H1 (cell line): ENCODE results near the gene PTPMT1. TPM values are rescaled to one million over a fixed set of nuclear protein-coding genes. Genes with fewer than 3 reads are reported as not detected.
"Not testable (repeated sequence)": the region's sequence is repeated elsewhere in the genome, so short reads cannot be mapped to it uniquely, and the experiment has no call there.

ENCODE experiments used
- CTCF ChIA-PET: fragments of 300-600 bp; sonication (Branson Sonifier 250); formaldehyde crosslinking; loops from one replicate; lab custom pipeline; 2021; ENCODE audit not compliant: partially characterized antibody; lab: Charles Lee
- POLR2A ChIA-PET: fragments of 300-600 bp; sonication (Branson Sonifier 250); formaldehyde crosslinking; loops from one replicate; lab custom pipeline; 2021; ENCODE audit warnings: inconsistent platforms; ENCODE audit not compliant: partially characterized antibody; lab: Charles Lee
- DNase-seq, 2 experiments: peaks; one replicate each; pipeline versions ENCODE4 v3.0.0 to v3.0.0-alpha.2; 2010 to 2022; ENCODE audit warnings: low spot score in 2 of 2, low read depth in 1 of 2, mixed read lengths in 1 of 2
- FAIRE-seq: peaks from 2 replicates; lab custom pipeline; 2011; peaks lifted over from hg19 to GRCh38; lab: Jason Lieb, UNC
- H2AFZ ChIP-seq: 2 replicates; pipeline ENCODE4 v1.8.1; 2012; ENCODE audit warnings: low read length, inconsistent platforms
- H2AK5ac ChIP-seq: 2 replicates; pipeline ENCODE4 v1.6.1; 2013; ENCODE audit warnings: low read depth, low read length
- H2BK120ac ChIP-seq: replicated peaks from 2 replicates; pipeline ENCODE3; 2013; ENCODE audit warnings: low read depth, low read length, inconsistent platforms
- H2BK12ac ChIP-seq: 2 replicates; pipeline ENCODE4 v1.6.1; 2013; ENCODE audit warnings: low read depth, low read length
- H2BK15ac ChIP-seq: 2 replicates; pipeline ENCODE4 v1.6.1; 2013; ENCODE audit warnings: low read length
- H2BK20ac ChIP-seq: 2 replicates; pipeline ENCODE4 v1.6.1; 2013; ENCODE audit warnings: low read length
- H2BK5ac ChIP-seq: 2 replicates; pipeline ENCODE4 v1.6.1; 2013; ENCODE audit warnings: low read depth, low read length
- H3K14ac ChIP-seq: 2 replicates; pipeline ENCODE4 v1.6.1; 2013; ENCODE audit warnings: inconsistent platforms; ENCODE audit not compliant: insufficient read length
- H3K18ac ChIP-seq: 2 replicates; pipeline ENCODE4 v1.6.1; 2013; ENCODE audit warnings: low read length; ENCODE audit errors: extremely low read depth
- H3K23ac ChIP-seq: 2 replicates; pipeline ENCODE4 v1.6.1; 2013; ENCODE audit warnings: inconsistent platforms; ENCODE audit not compliant: insufficient read length
- H3K23me2 ChIP-seq: 2 replicates; pipeline ENCODE4 v1.6.1; 2013; ENCODE audit warnings: low read depth, low read length
- H3K27ac ChIP-seq: 2 replicates; pipeline ENCODE4 v1.6.1; 2011; ENCODE audit warnings: low read depth, low read length, inconsistent platforms
- H3K27me3 ChIP-seq, 4 experiments: replicated peaks in 1 of 4; 1 replicate in 1 of 4; 2 replicates in 3 of 4; pipeline versions ENCODE4 v1.6.1 to v1.8.1; 2011 to 2013; ENCODE audit warnings: low read length in 3 of 4, mild to moderate bottlenecking in 3 of 4, inconsistent platforms in 2 of 4, mixed read lengths in 2 of 4, moderate library complexity in 1 of 4; ENCODE audit not compliant: control insufficient read depth in 3 of 4, insufficient read depth in 3 of 4; ENCODE audit errors: extremely low read depth in 1 of 4
- H3K36me3 ChIP-seq, 4 experiments: 2 replicates each; pipeline versions ENCODE4 v1.6.1 to v1.8.1; 2011 to 2013; ENCODE audit warnings: mild to moderate bottlenecking in 4 of 4, low read length in 3 of 4, moderate library complexity in 2 of 4, control low read depth in 1 of 4, inconsistent platforms in 1 of 4; ENCODE audit not compliant: insufficient read depth in 4 of 4, control insufficient read depth in 2 of 4
- H3K4ac ChIP-seq: replicated peaks from 2 replicates; pipeline ENCODE3; 2013; ENCODE audit warnings: low read length, low read depth, mixed read lengths, inconsistent platforms; ENCODE audit not compliant: insufficient read length
- H3K4me1 ChIP-seq, 4 experiments: replicated peaks in 1 of 4; 1 replicate in 1 of 4; 2 replicates in 3 of 4; pipeline versions ENCODE4 v1.6.1 to v1.8.1; 2011 to 2013; ENCODE audit warnings: low read length in 3 of 4, inconsistent platforms in 2 of 4, mixed read lengths in 1 of 4; ENCODE audit not compliant: insufficient read depth in 4 of 4, control insufficient read depth in 3 of 4
- H3K4me2 ChIP-seq, 2 experiments: 2 replicates each; pipeline versions ENCODE4 v1.6.1 to v1.8.1; 2011 to 2013; ENCODE audit warnings: low read depth in 2 of 2, low read length in 2 of 2, control low read depth in 1 of 2, inconsistent platforms in 1 of 2, mild to moderate bottlenecking in 1 of 2; ENCODE audit not compliant: insufficient read depth in 1 of 2
- H3K4me3 ChIP-seq, 4 experiments: fragments of 200-600, 300-600 bp in 1 of 4; sonication (generic), shearing (Covaris generic), sonication (Bioruptor Twin) in 1 of 4; 2 replicates each; pipeline versions ENCODE4 v1.5.1 to v1.8.1; 2011 to 2016; ENCODE audit warnings: low read length in 4 of 4, low read depth in 3 of 4, control low read depth in 2 of 4, inconsistent platforms in 2 of 4, mild to moderate bottlenecking in 2 of 4, mixed read lengths in 1 of 4, moderate library complexity in 1 of 4; ENCODE audit not compliant: insufficient read depth in 2 of 4; ENCODE audit errors: extremely low read depth in 1 of 4
- H3K56ac ChIP-seq: replicated peaks from 2 replicates; pipeline ENCODE3; 2013; ENCODE audit warnings: low read depth, mild to moderate bottlenecking, mixed read lengths, low read length, inconsistent platforms; ENCODE audit not compliant: insufficient read length
- H3K79me1 ChIP-seq: 2 replicates; pipeline ENCODE4 v1.6.1; 2013; ENCODE audit warnings: low read depth, low read length, control low read depth
- H3K79me2 ChIP-seq, 2 experiments: 2 replicates each; pipeline versions ENCODE4 v1.6.1 to v1.8.1; 2012 to 2013; ENCODE audit warnings: low read length in 2 of 2, mild to moderate bottlenecking in 2 of 2, inconsistent platforms in 1 of 2; ENCODE audit not compliant: insufficient read depth in 2 of 2, control insufficient read depth in 1 of 2
- H3K9ac ChIP-seq, 4 experiments: replicated peaks in 1 of 4; 1 replicate in 1 of 4; 2 replicates in 3 of 4; pipeline versions ENCODE4 v1.6.1 to v1.8.1; 2011 to 2013; ENCODE audit warnings: low read depth in 3 of 4, low read length in 3 of 4, control low read depth in 2 of 4, mild to moderate bottlenecking in 2 of 4, moderate library complexity in 2 of 4, inconsistent platforms in 1 of 4; ENCODE audit errors: extremely low read depth in 1 of 4
- H3K9me3 ChIP-seq, 2 experiments: 2 replicates each; pipeline versions ENCODE4 v1.6.1 to v1.8.1; 2012 to 2013; ENCODE audit warnings: mild to moderate bottlenecking in 2 of 2, moderate library complexity in 2 of 2, control low read depth in 1 of 2, inconsistent platforms in 1 of 2, low read depth in 1 of 2, low read length in 1 of 2, mixed read lengths in 1 of 2; ENCODE audit not compliant: insufficient read depth in 2 of 2
- H4K20me1 ChIP-seq, 2 experiments: replicated peaks in 1 of 2; 2 replicates each; pipeline versions ENCODE3 to v1.8.1; 2011 to 2013; ENCODE audit warnings: inconsistent platforms in 2 of 2, low read length in 2 of 2, mild to moderate bottlenecking in 1 of 2; ENCODE audit not compliant: insufficient read depth in 2 of 2, control insufficient read depth in 1 of 2
- H4K5ac ChIP-seq: 2 replicates; pipeline ENCODE4 v1.6.1; 2013; ENCODE audit warnings: low read length, low read depth, mixed read lengths, inconsistent platforms; ENCODE audit not compliant: insufficient read length
- H4K8ac ChIP-seq: 2 replicates; pipeline ENCODE4 v1.8.0; 2013; ENCODE audit warnings: mild to moderate bottlenecking, moderate library complexity, low read length, inconsistent platforms; ENCODE audit not compliant: insufficient read depth; ENCODE audit errors: extremely low read depth
- H4K91ac ChIP-seq: replicated peaks from 2 replicates; pipeline ENCODE3; 2013; ENCODE audit warnings: low read length, mixed read lengths, inconsistent platforms; ENCODE audit not compliant: insufficient read length
- WGBS, 2 experiments: shearing (Covaris generic) in 1 of 2; methylation state at CpG; one replicate each; pipeline versions ENCODE4 v1.1.6 to v1.1.7; 2013 to 2015; ENCODE audit warnings: low lambda C conversion rate in 2 of 2, mixed read lengths in 2 of 2, inconsistent platforms in 1 of 2, low coverage in 1 of 2, missing lambda C conversion rate in 1 of 2; ENCODE audit not compliant: insufficient replicate concordance in 2 of 2, insufficient coverage in 1 of 2, insufficient read length in 1 of 2; ENCODE audit errors: extremely low coverage in 1 of 2, missing lambda C conversion rate in 1 of 2; 5-methylcytosine and 5-hydroxymethylcytosine counted together
- polyA plus RNA-seq, 7 experiments: library from polyadenylated mRNA; depleted of rRNA in 3 of 7; stranded (reverse) in 5 of 7; unstranded in 2 of 7; fragments of >200 nt in 5 of 7; fragments of 200-250 nt in 2 of 7; gene quantifications; 1 replicate in 5 of 7; 2 replicates in 1 of 7; 4 replicates in 1 of 7; pipeline versions ENCODE4 v1.2.1 to v1.2.3, GENCODE V29; 2011 to 2013; ENCODE audit warnings: missing spikeins in 2 of 7, mixed read lengths in 2 of 7
- total RNA-seq: library from RNA; stranded (reverse); fragmentation: NEBNext Ultra II Directional; extraction: Animal tissue kit (Norgen Biotek cat#: 25700); gene quantifications from 2 replicates; pipeline ENCODE4 v1.2.1, GENCODE V29; 2021

The PTPMT1 gene
- total and polyA plus RNA-seq, 2 of the 8 experiments (the other 6 are each of a cell fraction or from before 2014, with no cell fraction given) = 44.8 to 105 TPM

DNA sequence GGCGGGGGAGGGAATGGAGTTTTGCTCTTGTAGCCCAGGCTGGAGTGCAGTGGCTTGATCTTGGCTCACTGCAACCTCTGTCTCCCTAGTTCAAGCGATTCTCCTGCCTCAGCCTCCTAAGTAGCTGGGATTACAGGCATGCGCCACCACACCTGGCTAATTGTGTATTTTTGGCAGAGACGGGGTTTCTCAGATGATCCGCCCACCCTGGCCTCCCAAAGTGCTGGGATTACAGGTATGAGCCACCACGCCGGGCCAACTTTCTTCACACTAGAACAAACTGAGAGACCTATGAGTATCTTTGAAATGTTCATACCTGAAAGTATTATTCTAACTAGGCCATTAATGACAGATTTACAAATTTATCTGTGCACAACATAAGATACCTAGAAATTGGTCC is 19.1 kb upstream of the PTPMT1 start:
- not testable (repeated sequence) for H2BK5ac ChIP-seq, H4K5ac ChIP-seq, H2AK5ac ChIP-seq, H3K27ac ChIP-seq, H4K8ac ChIP-seq, H2BK15ac ChIP-seq, H3K23ac ChIP-seq, H2BK12ac ChIP-seq, H3K4ac ChIP-seq, H2BK120ac ChIP-seq, H3K4me2 ChIP-seq, H3K18ac ChIP-seq, H3K36me3 ChIP-seq, H3K4me1 ChIP-seq, H3K9ac ChIP-seq, H2BK20ac ChIP-seq, H4K91ac ChIP-seq, H3K14ac ChIP-seq, FAIRE-seq, H3K79me1 ChIP-seq, H3K9me3 ChIP-seq, H3K4me3 ChIP-seq, DNase-seq, H3K23me2 ChIP-seq, H3K56ac ChIP-seq, H3K27me3 ChIP-seq, H2AFZ ChIP-seq
- 92% methylated on average over 6 of the region's 7 CpGs; no CpG with 5 or more reads in 1 of the 2 experiments for WGBS, 2 experiments
- peaks cover 63 to 99% of the 10 kb centered on the region in 2 experiments for H3K79me2 ChIP-seq
- H4K20me1 ChIP-seq = peaks cover 28 to 30% of the 10 kb centered on the region in 2 experiments
- POLR2A ChIA-PET = interaction anchor here (1.4 kb wide), 1 partner anchor 30 kb away, joined by 5 read pairs; no protein-coding TSS in a partner anchor
- CTCF ChIA-PET = interaction anchor here (0.6 kb wide), 1 partner anchor 41 kb away, joined by 4 read pairs; no protein-coding TSS in a partner anchor
